GM12878 (cell line): ENCODE results near the gene VEGFB. TPM values are rescaled to one million over a fixed set of nuclear protein-coding genes. Genes with fewer than 3 reads are reported as not detected.
A peak's percentile ranks its signal among the peaks of the same experiment; 100 is the strongest.

Experiments used
- ATAC-seq: fragments of 200-7000 bp; cut with Tn5 transposase; 3 replicates; pipeline ENCODE4 v1.9.1; 2020; ENCODE audit warnings: mild to moderate bottlenecking, moderate library complexity
- BruUV-seq: library from RNA; stranded (reverse); fragments of 400-500 nt; replicated peaks from 2 replicates; lab custom pipeline; 2021; lab: Mats Ljungman, UMichigan
- CTCF ChIA-PET: fragments of 300-600 bp; sonication (Branson Sonifier 250); formaldehyde crosslinking; extraction: SDS; loops from one replicate; lab custom pipeline; 2021; ENCODE audit warnings: inconsistent platforms; lab: Yijun Ruan, JAX
- POLR2A ChIA-PET: fragments of 350-600 bp; formaldehyde crosslinking; extraction: SDS; loops from one replicate; lab custom pipeline; 2021; ENCODE audit warnings: inconsistent platforms; lab: Charles Lee
- RAD21 ChIA-PET: fragments of 300-600 bp; sonication (Branson Sonifier 250); formaldehyde crosslinking; loops from one replicate; lab custom pipeline; 2023; ENCODE audit warnings: antibody characterized with exemption; ENCODE audit not compliant: unreplicated experiment; lab: Charles Lee
- SMC1A ChIA-PET: fragments of 300-600 bp; sonication (Branson Sonifier 250); formaldehyde crosslinking; loops from one replicate; lab custom pipeline; 2023; ENCODE audit not compliant: unreplicated experiment, uncharacterized antibody; lab: Charles Lee
- DNase-seq: peaks from one replicate; pipeline ENCODE4 v3.0.0-alpha.2; 2011; ENCODE audit warnings: low read depth, low spot score
- FAIRE-seq: peaks from 3 replicates; lab custom pipeline; 2011; peaks lifted over from hg19 to GRCh38; lab: Jason Lieb, UNC
- H2AFZ ChIP-seq: 2 replicates; pipeline ENCODE4 v1.6.0; 2011; ENCODE audit warnings: low read depth, low read length, control low read depth; ENCODE audit not compliant: control insufficient read depth
- H3K27ac ChIP-seq: 2 replicates; pipeline ENCODE4 v1.5.1; 2011; ENCODE audit warnings: control low read depth; ENCODE audit not compliant: control insufficient read depth, insufficient read depth
- H3K27me3 ChIP-seq, 2 experiments: replicated peaks in 1 of 2; 2 replicates each; pipeline versions ENCODE4 v1.6.0 to v1.6.1; 2011; ENCODE audit warnings: low read length in 1 of 2; ENCODE audit not compliant: control insufficient read depth in 2 of 2, insufficient read depth in 2 of 2
- H3K36me3 ChIP-seq, 2 experiments: 2 replicates each; pipeline ENCODE4 v1.5.1; 2011; ENCODE audit warnings: low read length in 1 of 2; ENCODE audit not compliant: control insufficient read depth in 2 of 2, insufficient read depth in 2 of 2
- H3K4me1 ChIP-seq: 2 replicates; pipeline ENCODE4 v1.6.1; 2011; ENCODE audit warnings: mild to moderate bottlenecking, low read length, moderate library complexity, mixed read lengths; ENCODE audit not compliant: control insufficient read depth, insufficient read depth
- H3K4me2 ChIP-seq: 2 replicates; pipeline ENCODE4 v1.6.0; 2011; ENCODE audit warnings: control low read depth; ENCODE audit not compliant: control insufficient read depth, insufficient read depth
- H3K4me3 ChIP-seq: fragments of 200-600 bp; sonication (generic); 2 replicates; pipeline ENCODE4 v1.5.1; 2016
- H3K79me2 ChIP-seq: 2 replicates; pipeline ENCODE4 v1.6.0; 2011; ENCODE audit warnings: low read length; ENCODE audit not compliant: control insufficient read depth, insufficient read depth
- H3K9ac ChIP-seq: 2 replicates; pipeline ENCODE4 v1.8.0; 2011; ENCODE audit warnings: low read length, control low read depth, mixed read lengths; ENCODE audit not compliant: control insufficient read depth, insufficient read depth
- H3K9me3 ChIP-seq: replicated peaks from 3 replicates; pipeline ENCODE4 v1.5.1; 2011; ENCODE audit warnings: mild to moderate bottlenecking, low read length; ENCODE audit not compliant: control insufficient read depth, insufficient read depth
- H4K20me1 ChIP-seq: 2 replicates; pipeline ENCODE4 v1.6.0; 2011; ENCODE audit not compliant: control insufficient read depth, insufficient read depth
- CHD2 ChIP-seq: IDR thresholded peaks from 2 replicates; pipeline ENCODE4 v1.6.1; 2011; ENCODE audit warnings: low read depth, low read length, improper control_type of control experiment, borderline replicate concordance
- CHD4 ChIP-seq: fragments of 200-600 bp; sonication (generic); IDR thresholded peaks from 2 replicates; pipeline ENCODE4 v1.6.1; 2016; ENCODE audit warnings: mild to moderate bottlenecking
- EP300 ChIP-seq, 2 experiments: fragments of 150-350 bp in 1 of 2; IDR thresholded peaks; 2 replicates each; pipeline ENCODE4 v1.6.1; 2011 to 2012; ENCODE audit warnings: low read depth in 2 of 2, low read length in 2 of 2, borderline replicate concordance in 1 of 2, improper control_type of control experiment in 1 of 2, inconsistent platforms in 1 of 2; ENCODE audit not compliant: control insufficient read depth in 1 of 2
- GABPA ChIP-seq: IDR thresholded peaks from 2 replicates; pipeline ENCODE4 v1.6.1; 2014; ENCODE audit warnings: antibody characterized with exemption, low read depth, mild to moderate bottlenecking, inconsistent platforms
- KLF5 ChIP-seq: fragments of 450-650 bp; IDR thresholded peaks from 2 replicates; pipeline ENCODE4 v1.6.1; 2014; ENCODE audit warnings: mild to moderate bottlenecking; ENCODE audit not compliant: partially characterized antibody
- WGBS: methylation state at CpG from one replicate; pipeline ENCODE4 v1.1.6; 2016; ENCODE audit warnings: low lambda C conversion rate; ENCODE audit not compliant: insufficient replicate concordance, insufficient coverage; ENCODE audit errors: missing lambda C conversion rate; 5-methylcytosine and 5-hydroxymethylcytosine counted together
- in situ Hi-C: fragments of 300-500 bp; cut with MboI; formaldehyde crosslinking; loops from 9 replicates; pipeline ENCODE4 v1.14.3; 2018; ENCODE audit warnings: mixed read lengths
- intact Hi-C: fragments of 100-400 bp; cut with micrococcal nuclease; formaldehyde crosslinking; loops from one replicate; pipeline ENCODE4 v1.14.2; 2022; ENCODE audit not compliant: unreplicated experiment
- polyA plus RNA-seq, 11 experiments: library from polyadenylated mRNA; depleted of rRNA in 4 of 11; unstranded in 6 of 11; stranded (reverse) in 5 of 11; fragments of >200 nt; fragmentation: Nextera tagmentation in 4 of 11; fragmentation: Illumina TruSeq in 1 of 11; extraction: Ambion mirVana in 4 of 11; extraction: Trizol in 1 of 11; gene quantifications; 1 replicate in 1 of 11; 2 replicates in 10 of 11; pipeline versions ENCODE4 v1.2.1 to v1.2.3, GENCODE V29; 2011 to 2016; ENCODE audit warnings: inconsistent platforms in 2 of 11, missing spikeins in 2 of 11, low read depth in 1 of 11
- total RNA-seq, 4 experiments: library from RNA; depleted of rRNA in 3 of 4; stranded (reverse); fragments of >200 nt in 3 of 4; fragmentation: Illumina TruSeq in 1 of 4; extraction: Trizol in 1 of 4; gene quantifications; 2 replicates each; pipeline versions ENCODE4 v1.2.1 to v1.2.3, GENCODE V29; 2013 to 2021
- TF ChIP-seq, protein P1 (sequence below): IDR thresholded peaks from 2 replicates; pipeline ENCODE4 v1.6.1; 2012; ENCODE audit warnings: mild to moderate bottlenecking, low read depth, low read length
- TF ChIP-seq, protein P2 (sequence below): fragments of 450-650 bp; IDR thresholded peaks from 2 replicates; pipeline ENCODE4 v1.6.1; 2018; ENCODE audit warnings: mild to moderate bottlenecking, low read depth, moderate library complexity; ENCODE audit not compliant: partially characterized antibody
- TF ChIP-seq, protein P3 (sequence below): IDR thresholded peaks from 2 replicates; pipeline ENCODE4 v1.6.1; 2012; ENCODE audit warnings: low read length, inconsistent platforms
- TF ChIP-seq, protein P4 (sequence below): fragments of 450-650 bp; conservative IDR thresholded peaks from 2 replicates; pipeline ENCODE4 v1.6.1; 2017; ENCODE audit warnings: mild to moderate bottlenecking, moderate library complexity

Gene VEGFB
- total and polyA plus RNA-seq, 10 of the 15 experiments (the other 5 are each of a cell fraction or from before 2014, with no cell fraction given), result 7.0 to 75.8 (median 20.3) TPM

DNA sequence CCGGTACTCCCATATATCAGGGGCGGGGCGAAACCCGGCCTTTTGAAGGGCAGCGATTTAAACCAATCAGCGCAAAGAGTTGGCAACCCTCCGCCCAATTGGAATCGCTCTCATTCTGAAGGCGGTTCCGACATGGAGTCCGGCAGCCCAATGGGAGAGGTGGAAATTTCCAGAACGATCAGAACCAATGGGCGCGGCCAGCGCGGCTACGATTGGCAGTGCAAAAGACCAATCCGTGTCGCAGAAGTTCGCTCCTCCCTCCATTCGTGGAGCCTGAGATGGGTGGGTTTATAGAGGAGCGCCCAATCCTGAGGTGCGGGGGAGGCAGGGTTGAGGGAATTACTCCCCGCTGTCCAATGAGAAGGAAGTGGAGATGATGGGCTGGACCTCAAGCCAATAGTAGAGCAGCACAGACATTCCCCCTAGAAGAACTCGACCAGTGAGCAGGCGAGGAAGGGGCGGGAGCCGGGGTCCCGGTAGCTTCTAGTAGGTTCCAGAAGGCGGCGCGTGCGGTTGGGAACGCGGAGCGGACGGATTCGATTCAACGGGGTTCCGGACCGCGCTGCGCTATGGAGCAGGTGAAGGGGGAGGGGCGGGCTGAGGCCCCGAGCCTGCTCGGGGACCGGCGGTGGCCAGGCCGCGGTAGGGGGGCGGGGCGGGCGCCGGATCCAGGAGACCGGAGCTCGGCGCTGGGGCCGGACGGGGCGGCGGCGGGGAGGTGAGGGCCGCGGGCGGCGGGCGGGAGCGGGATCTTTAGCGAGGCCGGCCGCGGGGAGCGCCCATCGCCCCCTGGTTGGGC lies 48.5 kb upstream of the VEGFB start, which contains the start of gene STIP1:
STIP1 (plus strand) TSS at position 479 of the 799 bp plus-strand sequence; CDS start at position 570, 91 bp downstream.
- no peaks in the 10 kb centered on the region for H3K9me3 ChIP-seq
- H3K79me2 ChIP-seq, result peaks cover 37% of the 10 kb centered on the region
- H3K27me3 ChIP-seq, result no peaks in the 10 kb centered on the region
- in situ Hi-C loops (no loop called here), intact Hi-C loops (loop anchor here (2.0 kb wide), 1 partner anchor 19 kb away; no protein-coding TSS in a partner anchor)
- peak within 1 kb of the TSS; percentile 53 for H2AFZ ChIP-seq
- POLR2A ChIA-PET, result interaction anchor here (0.6 to 6.4 kb wide), 12 partner anchors 10 to 530 kb away, joined by 3 to 68 read pairs (median 4); partner anchors contain the start of genes ESRRA, FERMT3, FKBP2 and NUDT22
- H3K27ac ChIP-seq, result peak within 1 kb of the TSS; percentile 68
- peak; percentile 100 for FAIRE-seq
- H4K20me1 ChIP-seq, result peaks cover 3% of the 10 kb centered on the region; the same call in 1 of the 2 replicates
- under 1% methylated on average over 44 of the region's 74 CpGs for WGBS
- H3K4me1 ChIP-seq, result peaks cover 20% of the 10 kb centered on the region
- CTCF ChIA-PET, result interaction anchor here (0.6 to 5.6 kb wide), 12 partner anchors 11 to 155 kb away, joined by 3 to 52 read pairs (median 5); partner anchors contain the start of genes CATSPERZ, FERMT3, PLCB3 and PRDX5
- RAD21 ChIA-PET, result interaction anchor here (1.0 to 2.5 kb wide), 4 partner anchors 20 to 169 kb away, joined by 3 to 32 read pairs (median 4); partner anchors contain the start of genes FERMT3, MACROD1 and TRMT112
- peak within 1 kb of the TSS; percentile 98 for H3K4me2 ChIP-seq
- H3K9ac ChIP-seq, result peak within 1 kb of the TSS; percentile 80
- SMC1A ChIA-PET, result interaction anchor here (1.0 to 2.3 kb wide), 2 partner anchors 10 to 20 kb away, joined by 3 to 15 read pairs; partner anchors contain the start of gene FERMT3
- ATAC-seq, result peak; percentile 93
- peak; percentile 100 for DNase-seq
- H3K36me3 ChIP-seq, result peaks cover 0 to 3% of the 10 kb centered on the region in 2 experiments; a peak in 1 of 4 replicates
- no TSS peak for BruUV-seq
- H3K4me3 ChIP-seq, result peak within 1 kb of the TSS; percentile 80
- TF ChIP-seq KLF5, result peak; percentile 97
- peak in 1 of 2 experiments; percentile 94; a peak in 1 of 4 replicates for TF ChIP-seq EP300 (IDR thresholded peaks at IDR 0.05; ENCODE audit: borderline replicate concordance in 1 of 2, control insufficient read depth in 1 of 2, low read depth in 2 of 2, low read length in 2 of 2)
- peak; percentile 76; the same call in 1 of the 2 replicates for TF ChIP-seq GABPA
- TF ChIP-seq CHD4, result no peak
- TF ChIP-seq, protein P1, sequence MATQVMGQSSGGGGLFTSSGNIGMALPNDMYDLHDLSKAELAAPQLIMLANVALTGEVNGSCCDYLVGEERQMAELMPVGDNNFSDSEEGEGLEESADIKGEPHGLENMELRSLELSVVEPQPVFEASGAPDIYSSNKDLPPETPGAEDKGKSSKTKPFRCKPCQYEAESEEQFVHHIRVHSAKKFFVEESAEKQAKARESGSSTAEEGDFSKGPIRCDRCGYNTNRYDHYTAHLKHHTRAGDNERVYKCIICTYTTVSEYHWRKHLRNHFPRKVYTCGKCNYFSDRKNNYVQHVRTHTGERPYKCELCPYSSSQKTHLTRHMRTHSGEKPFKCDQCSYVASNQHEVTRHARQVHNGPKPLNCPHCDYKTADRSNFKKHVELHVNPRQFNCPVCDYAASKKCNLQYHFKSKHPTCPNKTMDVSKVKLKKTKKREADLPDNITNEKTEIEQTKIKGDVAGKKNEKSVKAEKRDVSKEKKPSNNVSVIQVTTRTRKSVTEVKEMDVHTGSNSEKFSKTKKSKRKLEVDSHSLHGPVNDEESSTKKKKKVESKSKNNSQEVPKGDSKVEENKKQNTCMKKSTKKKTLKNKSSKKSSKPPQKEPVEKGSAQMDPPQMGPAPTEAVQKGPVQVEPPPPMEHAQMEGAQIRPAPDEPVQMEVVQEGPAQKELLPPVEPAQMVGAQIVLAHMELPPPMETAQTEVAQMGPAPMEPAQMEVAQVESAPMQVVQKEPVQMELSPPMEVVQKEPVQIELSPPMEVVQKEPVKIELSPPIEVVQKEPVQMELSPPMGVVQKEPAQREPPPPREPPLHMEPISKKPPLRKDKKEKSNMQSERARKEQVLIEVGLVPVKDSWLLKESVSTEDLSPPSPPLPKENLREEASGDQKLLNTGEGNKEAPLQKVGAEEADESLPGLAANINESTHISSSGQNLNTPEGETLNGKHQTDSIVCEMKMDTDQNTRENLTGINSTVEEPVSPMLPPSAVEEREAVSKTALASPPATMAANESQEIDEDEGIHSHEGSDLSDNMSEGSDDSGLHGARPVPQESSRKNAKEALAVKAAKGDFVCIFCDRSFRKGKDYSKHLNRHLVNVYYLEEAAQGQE, result 0 out of 2 replicates have a peak, but pooled peaks have one; percentile 18
- TF ChIP-seq, protein P2, sequence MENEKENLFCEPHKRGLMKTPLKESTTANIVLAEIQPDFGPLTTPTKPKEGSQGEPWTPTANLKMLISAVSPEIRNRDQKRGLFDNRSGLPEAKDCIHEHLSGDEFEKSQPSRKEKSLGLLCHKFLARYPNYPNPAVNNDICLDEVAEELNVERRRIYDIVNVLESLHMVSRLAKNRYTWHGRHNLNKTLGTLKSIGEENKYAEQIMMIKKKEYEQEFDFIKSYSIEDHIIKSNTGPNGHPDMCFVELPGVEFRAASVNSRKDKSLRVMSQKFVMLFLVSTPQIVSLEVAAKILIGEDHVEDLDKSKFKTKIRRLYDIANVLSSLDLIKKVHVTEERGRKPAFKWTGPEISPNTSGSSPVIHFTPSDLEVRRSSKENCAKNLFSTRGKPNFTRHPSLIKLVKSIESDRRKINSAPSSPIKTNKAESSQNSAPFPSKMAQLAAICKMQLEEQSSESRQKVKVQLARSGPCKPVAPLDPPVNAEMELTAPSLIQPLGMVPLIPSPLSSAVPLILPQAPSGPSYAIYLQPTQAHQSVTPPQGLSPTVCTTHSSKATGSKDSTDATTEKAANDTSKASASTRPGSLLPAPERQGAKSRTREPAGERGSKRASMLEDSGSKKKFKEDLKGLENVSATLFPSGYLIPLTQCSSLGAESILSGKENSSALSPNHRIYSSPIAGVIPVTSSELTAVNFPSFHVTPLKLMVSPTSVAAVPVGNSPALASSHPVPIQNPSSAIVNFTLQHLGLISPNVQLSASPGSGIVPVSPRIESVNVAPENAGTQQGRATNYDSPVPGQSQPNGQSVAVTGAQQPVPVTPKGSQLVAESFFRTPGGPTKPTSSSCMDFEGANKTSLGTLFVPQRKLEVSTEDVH, result peak; percentile 41
- TF ChIP-seq, protein P3, sequence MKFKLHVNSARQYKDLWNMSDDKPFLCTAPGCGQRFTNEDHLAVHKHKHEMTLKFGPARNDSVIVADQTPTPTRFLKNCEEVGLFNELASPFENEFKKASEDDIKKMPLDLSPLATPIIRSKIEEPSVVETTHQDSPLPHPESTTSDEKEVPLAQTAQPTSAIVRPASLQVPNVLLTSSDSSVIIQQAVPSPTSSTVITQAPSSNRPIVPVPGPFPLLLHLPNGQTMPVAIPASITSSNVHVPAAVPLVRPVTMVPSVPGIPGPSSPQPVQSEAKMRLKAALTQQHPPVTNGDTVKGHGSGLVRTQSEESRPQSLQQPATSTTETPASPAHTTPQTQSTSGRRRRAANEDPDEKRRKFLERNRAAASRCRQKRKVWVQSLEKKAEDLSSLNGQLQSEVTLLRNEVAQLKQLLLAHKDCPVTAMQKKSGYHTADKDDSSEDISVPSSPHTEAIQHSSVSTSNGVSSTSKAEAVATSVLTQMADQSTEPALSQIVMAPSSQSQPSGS, result no peak
- TF ChIP-seq CHD2, result peak; percentile 98
- TF ChIP-seq, protein P4, sequence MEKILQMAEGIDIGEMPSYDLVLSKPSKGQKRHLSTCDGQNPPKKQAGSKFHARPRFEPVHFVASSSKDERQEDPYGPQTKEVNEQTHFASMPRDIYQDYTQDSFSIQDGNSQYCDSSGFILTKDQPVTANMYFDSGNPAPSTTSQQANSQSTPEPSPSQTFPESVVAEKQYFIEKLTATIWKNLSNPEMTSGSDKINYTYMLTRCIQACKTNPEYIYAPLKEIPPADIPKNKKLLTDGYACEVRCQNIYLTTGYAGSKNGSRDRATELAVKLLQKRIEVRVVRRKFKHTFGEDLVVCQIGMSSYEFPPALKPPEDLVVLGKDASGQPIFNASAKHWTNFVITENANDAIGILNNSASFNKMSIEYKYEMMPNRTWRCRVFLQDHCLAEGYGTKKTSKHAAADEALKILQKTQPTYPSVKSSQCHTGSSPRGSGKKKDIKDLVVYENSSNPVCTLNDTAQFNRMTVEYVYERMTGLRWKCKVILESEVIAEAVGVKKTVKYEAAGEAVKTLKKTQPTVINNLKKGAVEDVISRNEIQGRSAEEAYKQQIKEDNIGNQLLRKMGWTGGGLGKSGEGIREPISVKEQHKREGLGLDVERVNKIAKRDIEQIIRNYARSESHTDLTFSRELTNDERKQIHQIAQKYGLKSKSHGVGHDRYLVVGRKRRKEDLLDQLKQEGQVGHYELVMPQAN, result 0 out of 2 replicates have a peak, but pooled peaks have one; percentile 36
